AG20443 (cell line): Measurements from ENCODE around the gene SLC25A45.
A peak's percentile ranks its signal among the peaks of the same experiment; 100 is the strongest.

Experiments used
- DNase-seq: peaks from one replicate; pipeline ENCODE4 v3.0.0; 2012; ENCODE audit warnings: low spot score, mixed read lengths

Gene SLC25A45

GRCh38 chr11:65389294-65389980, 7.0 kb upstream of the SLC25A45 start:
- no peak for DNase-seq

- no peak for DNase-seq
Measured at GRCh38 chr11:65388731-65389130, 6.3 kb upstream of the SLC25A45 start.

GRCh38 chr11:65386307-65387140, 4.1 kb upstream of the SLC25A45 start, which contains the start of gene FRMD8:
Gene FRMD8, plus strand, starts transcription at chr11:65386637. Its CDS starts 400 bp downstream, at chr11:65387037.
- DNase-seq = peak; percentile 99

GRCh38 chr11:65384301-65384889, 1.9 kb upstream of the SLC25A45 start:
- DNase-seq = no peak

- DNase-seq = no peak
Measured at GRCh38 chr11:65383778-65384177, 1.3 kb upstream of the SLC25A45 start.

GRCh38 chr11:65382804-65383368, 440 bp upstream of the SLC25A45 start:
- DNase-seq = no peak

- peak; percentile 42 for DNase-seq
Measured at GRCh38 chr11:65381716-65382032, 772 bp downstream of the SLC25A45 start.

DNA sequence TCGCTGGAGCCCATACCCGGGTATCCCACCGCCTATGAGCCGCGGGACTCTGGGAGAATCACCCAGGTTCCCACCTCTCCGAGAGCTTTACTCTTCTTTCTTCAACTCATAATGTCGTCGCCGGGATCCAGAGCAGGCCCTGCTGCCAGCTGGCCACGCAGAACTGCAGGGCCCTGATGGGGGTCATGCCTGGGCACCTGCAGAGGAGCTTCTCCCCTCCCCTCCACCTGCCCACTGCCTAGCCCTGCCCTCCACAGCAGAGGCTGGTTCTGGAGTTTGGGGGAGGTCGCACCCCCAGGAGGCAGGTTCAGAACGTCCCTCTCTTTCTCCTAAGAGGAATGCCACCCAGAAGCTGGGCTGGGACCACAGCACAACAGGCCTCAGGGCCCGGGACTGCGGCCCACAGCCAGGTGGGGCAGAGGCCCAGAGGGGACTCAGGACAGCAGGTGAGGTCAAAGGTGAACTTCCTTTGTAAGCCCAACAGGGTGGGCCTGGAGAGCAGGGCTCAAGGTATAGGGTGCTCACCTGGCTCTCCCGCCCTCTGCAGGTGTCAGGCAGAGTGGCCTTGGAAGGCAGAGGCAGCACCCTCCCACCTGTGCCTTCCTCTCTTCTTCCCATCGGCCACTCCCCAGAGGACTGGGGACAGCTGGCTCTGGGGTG, 1.9 kb downstream of the SLC25A45 start:
- DNase-seq = no peak

GRCh38 chr11:65379698-65380459, 2.6 kb downstream of the SLC25A45 start:
- DNase-seq = no peak

GRCh38 chr11:65378928-65379638, 3.4 kb downstream of the SLC25A45 start:
- DNase-seq = no peak

DNA sequence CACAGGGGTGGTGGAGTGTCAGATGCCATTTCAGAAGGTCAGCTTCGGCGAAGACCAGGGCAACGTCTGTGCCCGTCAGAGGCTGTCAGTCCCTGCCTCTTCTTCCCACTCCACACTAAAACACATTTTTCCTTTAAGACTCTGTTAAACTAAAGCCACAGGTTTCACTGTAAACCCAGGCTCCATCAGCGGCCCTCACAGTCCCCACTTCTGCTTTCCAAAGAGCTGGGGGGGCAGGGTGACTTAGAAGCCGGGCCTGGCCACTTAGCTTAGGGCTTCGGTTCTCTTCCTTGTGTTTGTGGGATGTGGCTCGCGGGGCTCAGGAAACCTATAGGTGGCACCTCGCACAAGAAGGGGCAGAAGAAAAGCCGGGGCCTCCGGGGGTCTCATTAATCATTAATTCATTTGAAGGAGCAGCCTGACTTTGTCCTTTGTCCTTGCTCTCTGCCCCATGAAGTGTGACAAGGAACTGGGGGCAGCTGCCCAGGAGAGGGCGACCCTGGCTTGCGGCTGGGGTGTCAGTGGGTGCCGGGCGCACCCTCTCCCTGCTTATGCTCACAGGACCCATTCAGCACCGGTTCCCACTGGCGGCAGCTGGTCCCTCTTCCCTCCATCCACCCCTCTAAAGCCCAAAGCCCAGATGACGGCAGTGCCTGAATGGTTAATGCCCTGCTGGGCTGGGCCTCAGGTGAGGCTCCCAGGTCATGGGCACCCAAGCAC, 4.1 kb downstream of the SLC25A45 start:
- DNase-seq = no peak

DNA sequence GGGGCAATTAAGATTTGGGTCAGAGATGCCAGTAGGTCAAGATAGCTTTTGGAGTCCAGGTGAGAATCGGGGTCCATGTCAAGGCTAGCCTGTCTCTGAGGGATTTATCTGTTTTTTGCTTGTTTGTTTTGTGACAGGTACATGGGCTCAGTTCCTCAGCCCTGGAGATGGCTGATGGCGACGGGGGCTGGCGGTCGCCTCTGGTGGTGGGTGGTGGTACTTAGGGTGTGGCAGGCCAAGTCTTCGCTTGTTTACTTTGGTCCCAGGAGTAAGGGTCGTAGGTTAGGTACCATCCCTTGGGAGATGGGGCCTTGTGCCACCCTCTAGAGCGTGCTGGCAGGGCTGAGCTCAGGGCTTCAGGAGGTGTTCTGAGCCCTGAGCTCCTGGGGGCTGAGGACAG, 4.7 kb downstream of the SLC25A45 start:
- DNase-seq = no peak

DNA sequence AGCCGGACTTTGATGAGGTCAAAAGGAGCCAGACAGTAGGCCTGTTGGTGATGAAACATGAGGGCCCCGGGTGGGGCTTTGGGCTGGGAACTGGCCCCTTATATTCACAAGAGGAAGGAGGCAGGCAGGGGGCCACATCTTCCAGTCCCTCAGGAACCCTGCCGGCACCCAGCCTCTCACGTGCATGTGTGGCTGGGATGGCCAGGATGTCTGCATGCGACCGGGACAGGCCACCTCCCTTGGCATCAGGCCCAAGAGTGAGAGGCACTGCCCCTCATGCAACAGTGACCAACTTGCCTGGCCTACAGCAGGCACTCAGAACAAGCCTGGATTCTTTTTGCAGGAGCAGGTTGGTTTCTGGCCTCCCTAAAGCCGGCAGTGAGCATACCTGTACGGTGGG, 5.4 kb downstream of the SLC25A45 start:
- no peak for DNase-seq

DNA sequence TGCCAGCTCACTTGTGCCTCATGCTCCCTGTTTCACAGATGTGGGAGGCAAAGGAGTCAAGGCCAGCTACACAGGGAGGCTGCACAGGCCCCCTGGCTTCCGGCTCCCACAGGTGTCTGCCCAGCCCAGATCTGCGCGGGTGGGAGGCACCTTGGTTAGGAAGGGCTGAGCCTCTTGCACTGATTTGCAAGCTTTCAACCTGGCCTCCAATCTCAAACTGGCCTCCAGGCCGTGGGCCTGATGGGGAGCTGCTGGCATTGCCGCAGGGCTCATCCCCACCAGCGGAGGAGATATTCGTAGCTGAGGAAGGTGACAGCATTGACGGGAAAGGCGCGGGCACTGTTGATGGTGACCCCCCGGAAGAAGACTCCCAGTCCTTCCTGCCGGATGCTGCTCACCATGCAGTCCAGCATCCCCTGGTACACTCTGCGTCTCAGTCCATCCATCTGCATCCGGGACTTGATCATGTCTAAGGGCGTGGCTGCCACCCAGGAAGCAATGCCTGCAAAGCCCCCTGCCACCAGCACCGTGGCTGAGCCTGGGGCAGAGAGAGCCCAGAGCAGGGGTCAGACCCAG, 6.2 kb downstream of the SLC25A45 start:
- no peak for DNase-seq

- no peak for DNase-seq
Measured at GRCh38 chr11:65375012-65375411, 7.4 kb downstream of the SLC25A45 start.

DNA sequence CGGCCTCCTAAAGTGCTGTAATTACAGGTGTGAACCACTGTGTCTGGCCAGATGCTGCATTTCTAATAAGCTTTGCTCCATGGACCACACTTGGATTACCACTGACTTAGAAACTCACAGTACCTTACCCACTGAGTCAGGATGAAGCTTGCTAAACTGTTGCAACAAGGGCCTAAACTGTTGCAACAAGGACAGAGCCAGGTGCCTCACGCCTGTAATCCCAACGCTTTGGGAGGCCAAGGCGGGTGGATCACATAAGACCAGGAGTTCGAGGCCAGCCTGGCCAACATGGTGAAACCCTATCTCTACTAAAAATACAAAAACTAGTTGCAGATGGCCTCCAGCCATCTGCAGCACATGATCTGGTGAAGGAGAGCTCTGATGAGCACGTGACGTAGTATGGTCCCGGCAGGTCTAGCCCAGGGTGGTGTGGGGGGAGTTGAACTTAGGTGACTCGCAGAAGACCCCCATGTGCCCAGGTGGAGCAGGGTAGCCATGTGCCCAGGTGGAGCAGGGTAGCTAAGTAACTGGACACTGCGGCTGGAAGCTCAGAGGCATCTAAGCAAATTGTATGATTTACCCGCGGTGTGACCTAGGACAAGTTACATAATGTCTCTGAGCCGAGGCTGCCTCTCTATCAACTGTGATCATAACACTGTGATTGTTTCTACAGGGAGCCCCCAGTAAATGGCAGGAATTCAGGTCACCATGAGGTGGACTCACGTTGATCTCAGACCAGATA, 8.4 kb downstream of the SLC25A45 start:
- no peak for DNase-seq

GRCh38 chr11:65370659-65371049, 11.8 kb downstream of the SLC25A45 start:
- DNase-seq = no peak

DNA sequence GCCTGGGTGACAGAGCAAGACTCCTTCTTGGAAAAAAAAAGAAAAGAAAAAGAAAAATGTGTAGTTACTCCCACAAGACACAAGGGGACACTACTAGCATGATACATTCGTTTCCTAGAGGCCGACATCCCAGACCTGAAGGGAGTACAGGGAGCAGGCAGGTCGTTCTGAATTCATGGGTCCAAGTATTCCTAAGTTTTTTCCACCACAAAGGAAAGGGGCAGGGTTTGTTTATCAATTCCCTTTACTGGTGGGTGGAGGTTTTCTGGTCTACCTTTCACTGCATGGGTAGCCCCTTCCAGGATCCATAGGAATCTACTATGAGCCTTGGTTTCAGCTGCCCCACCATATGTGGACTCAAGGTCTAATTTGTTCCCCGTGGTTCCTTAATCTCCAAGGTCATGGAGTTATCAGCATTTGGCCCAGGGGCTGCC, 16.1 kb downstream of the SLC25A45 start:
- peak; percentile 88 for DNase-seq

GRCh38 chr11:65363770-65364169, 18.7 kb downstream of the SLC25A45 start:
- no peak for DNase-seq
